ENCODE data around the gene GABRB2.
"Not testable (repeated sequence)": the region's sequence is repeated elsewhere in the genome, so short reads cannot be mapped to it uniquely, and the experiment has no call there.

The GABRB2 gene

DNA sequence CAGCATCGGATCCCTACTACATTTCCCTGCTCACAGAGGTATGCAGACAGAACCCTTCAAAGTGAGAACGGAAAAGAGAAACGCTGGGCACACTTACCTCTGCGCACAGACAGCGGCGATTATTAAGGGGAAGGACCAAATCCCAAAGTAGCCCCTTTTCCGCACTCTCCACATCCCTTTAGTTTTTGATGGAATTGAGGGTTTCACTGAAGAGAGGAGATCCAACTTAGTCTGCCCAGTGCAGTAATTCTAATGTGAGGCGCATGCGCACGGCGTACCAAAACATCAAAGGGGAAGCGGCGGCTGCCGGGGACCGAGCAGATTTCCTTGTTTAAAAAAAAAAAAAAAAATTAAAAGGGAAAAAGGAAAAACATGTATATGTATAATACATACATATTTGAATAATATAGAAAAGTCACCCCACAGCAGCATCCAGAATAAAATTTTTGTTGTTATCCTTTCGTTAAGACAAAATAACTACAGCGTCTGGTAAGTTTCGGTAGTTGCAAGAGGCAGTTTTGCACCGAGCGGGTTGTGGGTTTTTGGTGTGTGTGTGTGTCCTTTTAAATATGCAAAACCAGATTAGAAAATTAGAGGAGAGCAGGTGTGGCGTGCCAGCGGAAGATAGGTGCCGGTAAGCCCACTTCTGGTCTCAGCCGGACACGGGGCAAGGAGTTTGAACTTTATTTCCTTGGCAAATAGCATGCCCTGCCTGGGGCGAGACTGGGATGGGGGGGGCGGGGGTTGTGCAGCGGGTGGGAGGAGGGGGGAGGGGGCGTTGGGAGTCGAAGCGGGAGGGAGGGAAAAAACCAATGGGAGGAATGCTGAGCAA is at the start of gene GABRB2:
TSS of gene GABRB2 (minus strand) at position 256 of the 832 bp plus-strand sequence. CDS start at position 174, 82 bp downstream.
- DNase-seq, result no peak

DNA sequence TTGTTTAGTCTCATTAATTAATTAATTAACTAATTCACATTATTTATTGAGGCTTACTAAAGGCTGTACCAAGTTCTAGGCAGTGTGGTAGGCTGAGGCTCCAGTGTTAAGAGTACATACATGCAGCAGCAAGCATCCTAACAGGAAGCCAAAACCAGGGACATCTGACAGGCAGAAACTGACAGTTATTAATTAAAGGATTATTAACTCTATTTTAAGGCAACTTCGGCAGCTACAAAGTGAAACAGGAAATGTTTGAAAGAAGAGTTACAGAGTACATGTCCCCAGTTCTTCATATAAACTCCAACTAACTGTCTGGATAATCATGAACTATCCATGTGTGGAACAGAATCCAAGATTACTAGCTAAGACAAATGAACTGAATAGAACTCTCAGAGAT is 39.3 kb upstream of the GABRB2 start:
- no peak for DNase-seq

DNA sequence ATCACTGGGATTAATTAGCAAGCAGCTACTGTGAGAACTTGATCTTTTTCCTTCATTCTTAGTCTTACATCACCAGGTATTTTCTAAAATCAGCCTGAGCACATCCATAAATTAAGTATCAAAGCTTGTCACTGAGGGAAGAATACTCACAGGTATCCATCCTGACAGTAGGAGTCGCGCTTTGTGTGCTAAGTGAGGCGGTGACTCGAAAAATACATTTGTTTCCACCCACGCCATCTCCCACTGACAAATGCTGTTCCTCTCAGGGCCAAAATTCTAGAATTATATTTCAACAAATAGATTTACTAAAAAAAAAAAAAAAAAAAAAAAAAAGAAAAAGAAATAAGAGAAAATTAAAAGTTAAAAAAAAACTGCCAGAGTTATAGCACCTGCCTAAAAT is 34.1 kb upstream of the GABRB2 start:
- no peak for DNase-seq

DNA sequence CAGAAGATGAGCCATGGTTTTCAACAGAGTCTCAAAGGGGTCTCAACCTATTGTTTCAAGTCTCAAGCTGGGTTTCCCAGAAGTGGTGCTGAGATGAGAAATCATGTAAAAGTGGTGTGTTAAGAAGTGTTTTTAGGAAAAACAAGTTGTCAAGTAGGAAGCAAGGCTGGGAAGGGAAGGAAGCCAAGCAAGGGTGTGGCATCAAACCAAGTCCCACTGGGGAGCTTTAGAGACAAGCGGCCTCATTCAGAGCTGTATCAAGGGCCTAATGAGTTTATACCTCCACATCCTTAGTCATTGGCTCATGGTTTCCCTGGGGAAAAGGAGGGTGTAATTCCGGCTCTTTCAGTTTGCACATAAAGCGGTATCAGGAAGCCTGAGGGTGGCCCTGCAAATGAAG is 26.4 kb upstream of the GABRB2 start:
- no peak for DNase-seq

DNA sequence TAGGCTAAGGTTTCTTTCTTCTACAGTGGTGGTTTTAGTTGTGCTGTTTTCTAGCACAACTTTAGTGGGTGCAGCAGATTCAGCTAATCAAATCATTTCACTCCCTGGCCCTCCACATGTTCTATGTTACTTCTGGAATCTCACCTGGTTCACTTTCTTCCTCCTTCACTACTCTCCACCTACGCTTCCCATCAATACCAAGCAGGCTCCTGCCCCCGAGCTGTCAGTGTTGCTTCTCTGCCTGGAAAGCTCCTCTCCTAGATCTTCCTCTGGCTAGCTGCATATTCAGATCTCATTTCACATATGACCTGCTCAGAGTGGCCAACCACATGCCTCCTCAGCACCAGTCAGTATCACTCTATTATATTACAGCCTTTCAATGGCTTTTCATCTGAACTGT is 19.6 kb upstream of the GABRB2 start:
- no peak for DNase-seq

DNA sequence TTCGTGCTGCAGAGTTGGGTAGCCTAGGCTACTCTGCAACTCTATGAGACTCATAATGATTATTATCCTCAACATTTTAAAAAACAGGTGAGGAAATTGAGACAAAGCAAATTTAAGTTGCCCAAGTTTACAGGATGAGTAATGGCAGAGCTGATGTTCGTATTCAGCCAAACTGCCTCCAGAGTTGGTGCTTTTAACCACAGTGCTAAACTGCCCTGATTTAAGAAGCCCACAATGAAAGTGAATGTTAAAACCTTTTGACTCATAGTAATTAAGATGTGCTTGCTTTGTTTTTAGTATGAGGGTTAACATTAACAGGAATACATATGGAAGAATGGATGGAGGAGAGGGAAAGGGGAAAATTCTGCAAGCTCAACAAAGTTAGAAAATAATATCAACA is 15.9 kb upstream of the GABRB2 start:
- no peak for DNase-seq

DNA sequence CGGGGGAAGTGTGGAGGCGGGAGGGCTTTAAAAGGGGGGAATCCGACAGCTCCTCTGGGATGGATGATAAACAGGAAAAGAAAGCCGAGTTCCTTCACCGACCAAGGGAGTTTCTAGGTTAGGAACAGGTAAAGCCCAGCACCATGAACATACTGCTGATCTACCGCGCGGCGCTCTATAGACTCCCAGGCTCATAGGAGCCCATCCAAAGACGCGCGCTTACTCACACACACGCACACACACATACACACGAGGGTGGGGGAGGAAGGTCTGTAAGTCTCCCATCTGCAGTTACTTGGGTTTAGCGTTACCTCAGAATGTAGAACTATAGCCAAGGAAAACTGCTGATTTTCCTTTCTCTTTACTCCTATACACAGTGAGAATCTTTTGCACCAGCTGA is 2.6 kb upstream of the GABRB2 start:
- DNase-seq, result no peak

DNA sequence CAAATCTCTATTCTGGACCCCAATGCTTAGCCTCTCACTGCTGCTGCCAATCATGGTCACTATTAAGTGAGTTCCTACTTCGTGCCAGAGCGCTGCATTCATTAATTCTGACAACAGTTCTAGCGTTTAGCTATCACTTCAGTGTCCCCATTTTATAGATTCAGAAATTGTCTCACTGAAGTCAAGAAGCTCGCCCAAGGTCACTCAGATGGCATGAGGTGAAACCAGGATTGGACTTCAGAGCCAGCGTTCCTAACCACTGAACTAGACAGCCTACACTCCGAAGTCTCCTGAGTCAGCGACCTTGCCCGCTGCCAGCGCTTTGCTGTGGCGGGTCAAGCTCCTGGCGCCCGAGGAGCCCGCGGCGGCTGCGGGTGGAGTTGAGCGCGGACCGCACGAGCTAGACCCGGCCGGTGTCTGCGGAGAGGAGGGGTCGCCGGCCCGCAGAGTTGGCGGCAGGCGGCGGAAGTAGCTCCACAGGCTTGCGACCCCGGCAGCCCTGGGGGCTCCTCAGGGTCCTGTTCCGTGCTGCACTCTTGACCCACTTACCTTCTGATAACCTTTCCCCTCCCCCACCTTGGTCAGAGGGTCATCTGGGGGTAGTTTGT is 2.1 kb upstream of the GABRB2 start:
- DNase-seq, result no peak

DNA sequence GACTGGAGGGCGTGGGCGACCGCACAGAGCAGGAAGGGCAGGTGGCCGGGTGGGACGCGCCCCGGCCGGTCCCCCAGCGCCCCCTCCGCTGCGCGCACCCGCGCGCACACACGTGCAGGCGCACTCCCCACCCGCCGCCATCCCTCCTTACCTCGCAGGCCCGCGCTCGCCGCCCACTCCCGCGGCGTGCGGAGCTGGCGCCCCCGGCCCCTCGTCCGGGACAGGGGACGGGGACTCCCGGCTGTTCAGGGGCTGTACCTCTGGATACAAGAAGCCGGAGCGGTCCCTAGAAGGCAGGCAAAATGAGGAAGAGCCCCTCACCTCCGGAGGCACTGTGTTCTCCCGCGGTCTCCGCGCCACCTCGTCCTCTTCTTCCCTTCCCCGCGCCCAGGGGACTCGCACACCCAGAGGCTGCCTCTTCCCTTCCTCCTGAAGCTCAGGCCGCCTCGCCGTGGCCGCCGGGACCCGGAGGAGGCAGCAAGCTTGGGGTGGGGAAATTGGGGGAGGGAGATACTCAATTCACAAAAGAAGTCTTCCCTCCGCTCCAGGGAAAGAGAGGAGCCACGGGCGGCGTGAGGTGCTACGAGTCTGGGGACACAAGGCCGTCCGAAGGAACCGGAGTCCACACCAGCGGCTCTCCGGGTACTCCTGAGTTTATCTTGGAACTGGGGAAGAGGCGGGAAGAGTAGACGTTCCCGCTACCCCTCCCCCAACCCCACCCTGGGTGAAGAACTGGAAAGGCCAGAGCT is 1.4 kb upstream of the GABRB2 start:
- no peak for DNase-seq

DNA sequence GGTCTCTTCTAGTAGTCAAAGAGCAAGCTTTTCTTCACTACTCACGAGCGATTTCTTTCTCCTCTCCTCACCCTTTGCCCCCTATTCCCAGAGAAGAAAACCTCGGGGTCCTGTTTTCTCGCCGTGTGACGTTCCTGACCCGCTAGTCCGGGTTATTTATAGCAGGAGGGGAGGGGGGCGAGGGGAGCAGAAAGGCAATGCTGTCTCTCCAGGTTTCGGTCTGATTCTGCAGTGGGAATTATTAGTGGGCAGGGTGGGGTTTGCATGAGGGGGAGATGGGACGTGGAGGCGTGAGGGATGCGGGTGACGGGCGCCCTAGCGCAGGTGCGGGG is 847 bp upstream of the GABRB2 start:
- DNase-seq, result no peak

DNA sequence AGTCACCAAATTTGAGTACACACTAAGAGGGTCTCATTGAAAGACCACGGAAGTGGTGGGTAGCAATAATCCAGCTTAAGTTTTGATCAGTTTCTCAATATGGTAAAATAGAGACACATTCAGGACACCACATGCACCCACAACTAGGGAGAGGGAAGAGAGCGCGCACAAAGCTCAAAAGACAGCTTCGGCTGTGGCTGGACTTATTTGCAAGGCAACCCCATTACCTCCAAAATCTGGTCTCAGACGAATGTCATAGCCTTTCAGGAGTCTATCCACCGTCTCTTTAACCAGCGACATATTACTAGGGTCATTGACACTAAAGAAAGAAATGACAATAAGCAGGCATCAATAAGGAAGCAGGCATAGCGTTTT is 443 bp downstream of the GABRB2 start:
- no peak for DNase-seq

DNA sequence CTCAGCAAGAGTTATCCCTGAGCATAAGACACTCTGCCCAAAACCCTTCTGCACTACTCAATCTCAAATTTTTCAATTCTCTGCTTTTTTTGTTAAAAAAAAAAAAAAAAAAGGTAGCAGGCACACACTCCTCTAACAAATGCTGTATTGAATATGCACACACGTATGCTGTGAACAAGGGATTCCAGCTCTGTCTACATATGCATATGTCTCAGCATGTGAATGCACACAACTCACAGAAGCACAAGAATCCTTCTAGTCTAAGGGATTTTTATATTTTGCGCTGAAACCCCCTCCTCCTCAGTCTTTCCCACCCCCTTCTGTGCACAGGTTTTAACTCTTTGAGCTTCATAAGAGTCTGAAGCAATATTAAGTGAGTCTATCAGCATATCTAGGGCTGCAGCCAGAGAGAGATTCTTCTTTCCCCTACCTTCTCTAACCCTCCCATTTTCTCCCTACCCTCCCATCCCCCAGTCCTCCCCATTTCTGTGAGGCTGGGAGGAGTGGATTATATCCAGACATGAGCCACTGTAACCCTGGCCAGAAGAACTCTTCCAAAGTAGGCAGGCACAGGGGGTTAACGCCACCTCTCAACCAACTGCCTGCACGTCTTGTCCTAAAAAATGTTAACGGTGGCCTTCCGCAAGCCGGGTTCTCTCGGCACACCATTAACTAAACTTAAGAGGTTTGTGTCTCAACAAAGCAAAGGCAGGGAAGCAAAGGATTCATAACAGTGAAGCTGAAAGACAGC is 1.0 kb downstream of the GABRB2 start:
- DNase-seq, result no peak

DNA sequence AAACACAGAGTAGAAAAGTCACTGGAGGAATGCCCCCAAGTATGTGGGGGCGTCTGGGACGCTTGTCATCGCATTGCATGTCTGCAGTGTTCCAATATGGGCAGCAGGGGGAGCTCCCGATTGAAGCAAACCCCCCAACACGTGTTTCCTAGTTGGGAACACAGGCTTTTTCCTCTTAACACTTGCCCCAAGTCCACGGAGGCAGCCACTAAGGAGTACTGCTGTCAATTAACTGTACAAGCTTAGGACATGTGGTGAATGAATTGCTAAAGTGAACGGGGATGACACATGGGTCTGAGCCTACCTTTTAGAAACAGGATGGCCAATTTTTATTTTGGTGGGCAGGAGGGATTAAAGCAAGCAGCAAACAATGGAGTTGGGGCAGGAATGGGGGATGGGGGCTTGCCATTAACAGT is 2.2 kb downstream of the GABRB2 start:
- no peak for DNase-seq

DNA sequence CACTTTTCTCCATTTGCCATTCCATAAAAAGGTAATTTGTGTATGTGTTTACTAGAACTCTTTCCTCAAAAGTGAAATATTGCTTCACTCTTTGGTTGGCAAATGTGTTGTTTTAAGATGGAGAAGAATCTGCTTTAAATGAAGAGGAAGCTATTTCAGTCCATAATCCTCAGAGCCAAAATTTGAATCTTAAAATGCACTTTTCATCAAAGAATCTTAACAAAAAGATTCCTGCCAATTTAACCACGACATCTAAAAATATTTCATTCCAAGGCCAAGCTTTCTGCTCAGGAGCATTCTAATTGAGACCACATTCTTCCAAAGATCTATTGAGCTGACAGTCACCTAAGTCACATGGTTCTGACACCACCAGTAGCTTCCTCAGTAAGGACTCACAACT is 7.5 kb downstream of the GABRB2 start:
- no peak for DNase-seq

DNA sequence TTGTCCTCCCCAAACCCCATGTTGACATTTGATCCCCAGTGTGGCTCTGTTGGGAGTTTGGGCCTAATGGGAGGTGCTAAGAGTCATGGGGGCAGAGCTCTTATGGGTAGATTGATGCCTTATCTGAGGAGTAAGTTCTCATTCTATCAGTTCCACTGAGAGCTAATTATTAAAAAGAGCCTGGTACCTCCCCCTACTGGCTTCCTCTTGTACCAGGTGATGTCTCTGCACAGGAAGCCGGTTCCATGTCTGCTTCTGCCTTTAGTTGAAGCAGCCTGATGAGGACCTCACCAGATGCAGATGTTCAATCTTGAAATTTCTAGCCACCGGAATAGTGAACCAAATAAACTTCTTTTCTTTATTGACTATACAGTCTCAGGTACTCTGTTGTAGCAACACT is 10.8 kb downstream of the GABRB2 start:
- DNase-seq, result no peak

DNA sequence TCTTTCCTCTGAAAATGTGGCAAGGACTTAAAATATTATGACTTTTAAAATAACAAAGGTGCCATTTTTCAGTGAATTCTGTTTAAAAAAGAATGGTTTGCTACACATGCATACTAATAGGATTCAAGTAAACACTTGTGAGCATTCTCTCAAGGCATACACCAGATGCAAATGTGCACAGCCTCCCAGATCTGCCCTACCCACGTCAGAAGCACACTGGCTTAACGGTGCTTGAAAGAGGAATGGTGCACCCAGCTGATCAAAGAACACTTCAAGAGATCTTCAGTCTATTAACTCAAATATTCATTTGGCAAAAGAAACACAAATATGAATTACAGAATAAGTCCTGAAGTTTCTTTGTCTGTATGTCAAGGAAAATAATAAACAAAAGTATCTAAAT is 15.8 kb downstream of the GABRB2 start:
- DNase-seq, result no peak

DNA sequence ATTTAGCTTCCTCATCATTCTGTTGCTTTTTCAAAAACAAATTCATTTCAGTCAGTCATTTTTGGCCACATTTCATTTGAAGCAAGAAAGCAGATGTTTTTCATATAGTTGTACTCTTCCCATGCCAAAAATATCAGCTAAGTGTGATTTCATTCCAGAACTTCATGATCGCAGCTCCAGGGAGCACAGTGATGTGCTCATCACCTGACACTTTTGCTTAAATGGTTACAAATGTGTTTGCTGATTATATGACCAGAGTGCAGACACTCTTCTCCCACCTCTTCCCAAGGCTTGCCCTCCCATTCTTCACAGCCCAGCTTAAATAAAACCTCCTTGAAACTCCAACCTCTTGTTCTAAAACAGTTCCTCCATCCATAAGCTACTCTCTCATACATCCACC is 32.6 kb downstream of the GABRB2 start:
- no peak for DNase-seq

DNA sequence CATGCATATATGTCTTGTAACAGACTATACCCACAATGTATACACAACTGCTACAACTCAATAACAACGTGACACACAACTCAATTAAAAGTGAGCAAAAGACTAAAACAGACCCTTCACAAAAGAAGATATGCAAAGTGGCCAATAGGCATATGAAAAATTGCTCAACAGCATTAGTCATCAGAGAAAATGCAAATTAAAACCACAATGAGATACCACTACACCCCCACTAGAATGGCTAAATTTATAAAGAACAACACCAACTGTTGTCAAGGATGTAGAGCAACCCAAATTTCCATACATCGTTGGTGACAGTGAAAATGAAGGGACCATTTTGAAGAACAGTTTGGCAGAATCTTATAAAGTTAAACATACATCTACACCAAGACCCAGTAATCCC is 38.9 kb downstream of the GABRB2 start:
- no peak for DNase-seq

DNA sequence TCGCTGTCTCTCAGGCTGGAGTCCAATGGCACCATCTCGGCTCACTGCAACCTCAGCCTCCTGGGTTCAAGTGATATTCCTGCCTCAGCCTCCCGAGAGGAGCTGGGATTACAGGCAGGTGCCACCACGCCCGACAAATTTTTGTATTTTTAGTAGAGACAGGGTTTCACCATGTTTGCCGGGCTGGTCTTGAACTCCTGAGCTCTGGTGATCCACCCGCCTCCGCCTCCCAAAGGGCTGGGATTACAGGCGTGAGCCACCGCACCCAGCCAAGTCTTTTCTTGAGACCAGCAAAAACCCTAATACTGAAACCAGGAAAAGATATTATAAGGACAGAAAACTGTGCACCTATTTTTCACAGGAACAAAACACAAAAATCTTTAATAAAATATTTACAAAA is 41.4 kb downstream of the GABRB2 start:
- DNase-seq, result not testable (repeated sequence)

DNA sequence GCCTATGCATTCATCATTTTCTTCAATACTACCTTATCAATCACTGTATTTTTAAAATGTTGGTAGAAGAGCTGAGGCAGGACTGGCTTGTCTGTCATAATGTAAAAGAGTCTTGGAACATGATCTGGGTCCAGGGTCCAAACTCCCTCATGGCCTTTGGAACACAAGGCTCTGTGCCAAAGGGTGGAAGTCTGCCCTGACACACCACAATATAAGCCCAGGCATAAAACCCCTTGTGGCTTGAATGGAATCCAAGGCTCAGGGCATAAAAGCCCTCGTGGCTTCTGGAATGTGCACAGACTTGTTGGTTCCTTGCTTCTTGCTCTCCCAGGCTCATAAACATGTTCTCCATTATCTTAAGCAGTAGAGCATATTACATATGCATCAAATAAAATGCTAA is 48.0 kb downstream of the GABRB2 start:
- DNase-seq, result no peak

DNA sequence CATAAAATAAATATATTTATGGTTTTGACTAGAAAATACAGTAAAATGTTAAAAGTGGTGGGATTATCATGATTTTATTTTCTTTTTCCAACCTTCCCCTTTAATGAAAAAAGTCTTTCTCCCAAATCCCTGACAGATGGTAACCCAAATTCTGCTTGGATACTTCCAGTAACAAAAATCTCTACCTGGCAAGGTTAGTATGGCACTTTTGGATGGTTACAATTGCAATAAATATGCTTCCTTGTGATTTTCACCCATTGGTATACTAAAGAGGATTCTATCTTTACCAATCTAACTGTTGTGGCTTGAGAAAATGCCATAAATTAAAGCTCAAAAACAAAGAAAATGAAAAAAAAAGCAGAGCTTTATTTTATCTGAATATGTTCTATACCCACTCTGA is 62.8 kb downstream of the GABRB2 start:
- DNase-seq, result no peak

DNA sequence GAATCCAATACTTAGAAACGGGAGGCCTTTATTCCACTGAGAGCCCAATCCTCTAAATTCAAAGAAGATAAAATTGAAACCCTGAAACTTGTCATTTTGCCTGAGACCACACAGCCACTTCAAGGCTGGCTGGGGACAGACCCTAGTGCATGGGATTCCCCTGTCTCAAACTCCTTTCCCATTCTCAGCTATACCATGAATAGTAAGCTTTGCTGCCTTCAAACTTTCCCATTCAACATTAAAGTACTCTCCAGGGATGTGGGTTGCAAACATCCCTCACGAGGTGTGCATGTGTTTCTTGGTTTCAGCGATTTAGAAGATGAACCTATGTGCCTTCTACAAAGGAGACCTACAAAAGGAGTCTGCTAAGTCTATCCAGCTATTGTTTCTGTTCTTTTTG is 64.6 kb downstream of the GABRB2 start:
- no peak for DNase-seq

DNA sequence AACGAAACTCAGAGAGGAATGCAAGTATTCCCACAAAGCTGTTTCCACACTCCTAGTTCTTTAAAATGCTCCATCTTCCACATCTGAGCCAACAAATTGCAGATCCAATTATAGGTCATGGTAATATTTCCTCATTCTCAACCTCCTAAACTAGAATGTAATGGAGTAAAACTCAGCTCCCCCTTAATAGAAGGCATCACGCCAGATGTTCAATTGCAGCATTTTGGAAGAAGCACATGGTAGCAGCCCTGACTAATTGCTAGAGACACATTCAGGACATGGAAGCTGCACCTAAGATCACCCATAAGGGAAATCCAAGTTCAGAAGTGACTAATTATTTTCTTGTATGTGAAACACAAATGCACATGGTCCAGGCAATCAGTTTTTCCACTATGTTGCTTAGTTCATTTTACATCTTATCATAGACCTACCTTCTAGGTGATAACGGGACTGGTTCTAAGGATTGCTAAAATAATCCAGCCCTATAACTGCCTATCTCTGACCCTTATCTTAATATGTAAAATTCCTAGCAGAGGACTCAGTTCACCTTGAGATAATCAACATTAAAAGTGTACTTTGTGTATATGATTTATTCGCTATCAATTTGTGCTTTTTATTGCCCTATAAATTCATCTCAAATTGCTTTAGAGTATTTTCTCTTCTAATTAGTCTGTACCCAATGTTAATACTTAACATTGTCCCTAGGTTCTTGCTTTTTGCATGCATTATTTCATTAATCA is 75.1 kb downstream of the GABRB2 start:
- no peak for DNase-seq

Data from activated effector memory CD4-positive, alpha-beta T cell treated with Interleukin-2 at 50 U/mL for 16 hours (primary cell).